Activated CD8-positive, alpha-beta memory T cell treated with anti-CD3 and anti-CD28 coated beads for 36 hours (primary cell): ENCODE data around the gene HBD. TPM values are rescaled to one million over a fixed set of nuclear protein-coding genes. Genes with fewer than 3 reads are reported as not detected.
"Not testable (repeated sequence)": the region's sequence is repeated elsewhere in the genome, so short reads cannot be mapped to it uniquely, and the experiment has no call there.

Source experiments
- CTCF ChIA-PET: fragments of 350-600 bp; sonication (Branson Sonifier 250); formaldehyde crosslinking; loops from one replicate; lab custom pipeline; 2021; ENCODE audit warnings: antibody characterized with exemption; lab: Charles Lee
- POLR2A ChIA-PET: fragments of 350-600 bp; sonication (Branson Sonifier 250); formaldehyde crosslinking; loops from one replicate; lab custom pipeline; 2021; ENCODE audit warnings: antibody characterized with exemption; lab: Charles Lee
- total RNA-seq, 2 experiments: library from RNA; stranded (reverse); gene quantifications; one replicate each; pipeline ENCODE4 v1.2.3, GENCODE V29; 2021

HBD gene
- total RNA-seq, 2 experiments from 2014 or later = not detected

- CTCF ChIA-PET, POLR2A ChIA-PET: not testable (repeated sequence)
These were observed 19.7 kb upstream of the HBD start for GRCh38 chr11:5254023-5254422.

- CTCF ChIA-PET, POLR2A ChIA-PET: not testable (repeated sequence)
These were observed 19.2 kb upstream of the HBD start for GRCh38 chr11:5253440-5253839.

GRCh38 chr11:5252919-5253265, 18.6 kb upstream of the HBD start:
- ChIA-PET POLR2A (no interaction called here), CTCF (no interaction called here)

DNA sequence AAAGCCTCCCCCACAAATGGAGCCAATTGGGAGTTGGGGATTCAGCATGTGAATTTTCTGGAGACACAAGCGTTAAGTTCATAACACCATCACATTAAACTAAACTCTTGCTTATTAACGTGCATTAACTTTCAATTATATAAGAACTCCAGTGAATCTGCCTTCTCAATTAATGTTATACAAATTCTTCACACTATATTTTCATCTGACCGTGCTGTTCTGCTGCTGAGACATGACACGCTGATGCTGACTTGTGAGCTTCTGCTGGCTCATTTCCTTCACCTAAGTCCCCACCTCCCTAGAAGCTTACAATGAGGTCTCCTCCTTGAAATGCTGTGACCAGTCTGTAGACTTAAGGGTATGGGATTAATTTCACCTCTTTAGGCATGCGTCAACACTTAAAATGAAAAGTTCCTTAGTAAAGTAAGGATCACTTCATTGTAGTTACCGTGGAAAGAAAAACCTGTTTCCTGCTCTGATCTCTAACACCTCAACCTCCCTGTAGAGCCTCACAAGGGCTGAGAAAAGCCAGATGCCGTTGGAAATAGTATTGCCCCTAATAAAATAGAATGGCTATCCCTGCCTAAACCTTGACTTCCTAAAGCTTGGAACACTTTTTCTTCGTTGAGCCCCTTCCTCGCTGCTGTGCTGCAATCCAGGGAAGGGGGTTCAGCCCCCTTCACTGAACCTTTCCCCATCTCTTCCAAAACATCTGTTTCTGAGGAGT, 18.1 kb upstream of the HBD start:
- POLR2A ChIA-PET = no interaction called here
- CTCF ChIA-PET = no interaction called here

GRCh38 chr11:5251746-5252145, 17.5 kb upstream of the HBD start:
- POLR2A ChIA-PET = no interaction called here
- CTCF ChIA-PET = no interaction called here

- CTCF ChIA-PET = no interaction called here
- POLR2A ChIA-PET = no interaction called here
These were observed 16.4 kb upstream of the HBD start for GRCh38 chr11:5250543-5251204.

GRCh38 chr11:5249807-5250396, 15.6 kb upstream of the HBD start, which contains the start of gene HBG1:
HBG1 (minus strand) TSS chr11:5249857; CDS start chr11:5249804, 53 bp downstream.
- POLR2A ChIA-PET, CTCF ChIA-PET: not testable (repeated sequence)

DNA sequence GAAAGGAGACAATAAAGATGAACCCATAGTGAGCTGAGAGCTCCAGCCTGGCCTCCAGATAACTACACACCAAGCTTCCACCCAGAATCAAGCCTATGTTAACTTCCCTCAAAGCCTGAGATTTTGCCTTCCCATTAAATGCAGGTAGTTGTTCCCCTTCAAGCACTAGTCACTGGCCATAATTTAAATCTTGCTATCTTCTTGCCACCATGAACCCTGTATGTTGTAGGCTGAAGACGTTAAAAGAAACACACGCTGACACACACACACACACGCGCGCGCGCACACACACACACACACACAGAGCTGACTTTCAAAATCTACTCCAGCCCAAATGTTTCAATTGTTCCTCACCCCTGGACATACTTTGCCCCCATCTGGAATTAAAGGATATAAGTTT, 14.2 kb upstream of the HBD start:
- CTCF ChIA-PET, POLR2A ChIA-PET: not testable (repeated sequence)

DNA sequence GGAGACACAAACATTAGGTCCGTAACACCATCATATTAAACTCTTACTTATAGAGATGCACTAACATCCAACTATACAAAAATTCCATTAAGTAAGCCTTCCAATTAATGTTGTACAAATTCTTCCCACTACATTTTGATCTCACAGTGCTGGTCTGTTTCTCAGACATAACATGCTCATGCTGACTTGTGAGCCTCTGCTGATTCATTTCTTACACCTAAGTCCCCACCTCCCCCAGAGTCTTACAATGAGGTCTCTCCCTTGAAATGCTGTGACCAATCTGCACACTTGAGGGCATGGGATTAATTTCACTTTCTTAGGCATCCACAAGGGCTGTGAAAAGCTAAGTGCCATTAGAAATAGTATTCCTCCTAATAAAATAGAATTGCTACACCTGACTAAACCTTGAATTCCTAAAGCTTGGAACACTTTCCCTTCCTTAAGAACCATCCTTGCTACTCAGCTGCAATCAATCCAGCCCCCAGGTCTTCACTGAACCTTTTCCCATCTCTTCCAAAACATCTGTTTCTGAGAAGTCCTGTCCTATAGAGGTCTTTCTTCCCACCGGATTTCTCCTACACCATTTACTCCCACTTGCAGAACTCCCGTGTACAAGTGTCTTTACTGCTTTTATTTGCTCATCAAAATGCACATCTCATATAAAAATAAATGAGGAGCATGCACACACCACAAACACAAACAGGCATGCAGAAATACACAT, 13.3 kb upstream of the HBD start:
- ChIA-PET CTCF (no interaction called here), POLR2A (no interaction called here)

GRCh38 chr11:5246772-5247471, 12.6 kb upstream of the HBD start:
- ChIA-PET CTCF (no interaction called here), POLR2A (no interaction called here)

DNA sequence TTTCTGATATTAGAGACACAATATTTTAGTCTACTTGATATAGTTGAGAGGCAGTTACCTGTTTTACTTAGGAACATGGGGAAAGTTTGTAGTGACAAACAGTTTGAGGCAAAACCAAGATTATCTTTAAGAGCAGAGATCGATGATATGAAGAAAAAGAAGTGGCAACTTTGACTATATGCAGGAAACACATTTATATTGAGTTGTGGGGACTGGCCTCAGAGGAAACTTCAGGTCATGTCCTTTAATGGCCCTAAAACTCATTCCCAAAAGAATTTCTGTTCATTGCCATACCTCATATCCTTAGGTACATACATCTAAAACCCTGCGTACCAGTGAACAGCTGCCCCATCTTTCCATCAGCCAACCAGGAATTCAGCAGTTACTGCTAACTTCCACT, 10.9 kb upstream of the HBD start:
- POLR2A ChIA-PET = no interaction called here
- CTCF ChIA-PET = no interaction called here

DNA sequence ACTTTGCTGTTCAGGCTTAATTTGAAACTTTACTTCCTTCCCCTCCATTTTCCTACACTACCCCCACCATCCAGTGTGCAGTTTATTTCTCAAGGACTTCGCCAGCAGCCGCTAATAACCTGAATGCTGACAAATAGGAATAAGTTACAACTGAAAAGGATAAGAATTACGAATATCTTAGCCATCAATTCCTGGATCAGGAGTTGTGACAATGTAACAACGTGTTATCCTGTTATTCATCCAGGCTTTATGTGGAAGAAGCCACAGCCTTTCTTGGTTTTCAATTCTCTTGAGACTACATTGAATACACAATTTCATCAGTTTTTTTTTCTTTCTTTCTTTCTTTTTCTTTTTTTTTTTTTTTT, 9.5 kb upstream of the HBD start:
- CTCF ChIA-PET = no interaction called here
- POLR2A ChIA-PET = interaction anchor here (0.6 kb wide), 1 partner anchor 1095 kb away, joined by 3 read pairs; no protein-coding TSS in a partner anchor

GRCh38 chr11:5242933-5243815, 8.9 kb upstream of the HBD start:
- POLR2A ChIA-PET = interaction anchor here (0.6 kb wide), 1 partner anchor 1094 kb away, joined by 3 read pairs; no protein-coding TSS in a partner anchor
- CTCF ChIA-PET = no interaction called here

GRCh38 chr11:5242208-5242607, 7.9 kb upstream of the HBD start:
- POLR2A ChIA-PET = no interaction called here

GRCh38 chr11:5241458-5241857, 7.2 kb upstream of the HBD start:
- CTCF ChIA-PET = no interaction called here
- POLR2A ChIA-PET = no interaction called here

More at GRCh38 chr11:5242208-5242607, 7.9 kb upstream of the HBD start:
- CTCF ChIA-PET = no interaction called here

DNA sequence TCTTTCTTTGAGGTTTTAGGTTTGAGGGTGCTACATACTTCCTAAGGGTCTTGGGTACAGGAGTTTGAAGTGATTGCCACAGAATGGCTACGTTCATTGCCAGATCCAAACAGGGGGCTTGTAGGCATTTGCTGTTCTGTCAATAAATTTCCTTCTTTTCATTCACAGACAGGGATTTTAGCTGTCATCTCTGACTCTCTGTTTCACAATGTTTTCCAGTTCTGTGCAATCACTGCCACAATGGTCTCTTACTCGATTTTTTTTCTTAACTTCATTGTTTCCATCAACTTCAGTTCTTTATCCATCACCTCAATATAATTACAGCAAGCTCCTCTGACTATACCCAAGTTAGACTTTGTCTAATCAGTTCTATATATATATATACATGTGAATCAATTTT, 6.2 kb upstream of the HBD start:
- POLR2A ChIA-PET = no interaction called here
- CTCF ChIA-PET = no interaction called here

- ChIA-PET POLR2A (no interaction called here), CTCF (no interaction called here)
These were observed 5.8 kb upstream of the HBD start for GRCh38 chr11:5240056-5240455.

- POLR2A ChIA-PET = no interaction called here
- CTCF ChIA-PET = no interaction called here
These were observed 4.8 kb upstream of the HBD start for GRCh38 chr11:5239046-5239445.

DNA sequence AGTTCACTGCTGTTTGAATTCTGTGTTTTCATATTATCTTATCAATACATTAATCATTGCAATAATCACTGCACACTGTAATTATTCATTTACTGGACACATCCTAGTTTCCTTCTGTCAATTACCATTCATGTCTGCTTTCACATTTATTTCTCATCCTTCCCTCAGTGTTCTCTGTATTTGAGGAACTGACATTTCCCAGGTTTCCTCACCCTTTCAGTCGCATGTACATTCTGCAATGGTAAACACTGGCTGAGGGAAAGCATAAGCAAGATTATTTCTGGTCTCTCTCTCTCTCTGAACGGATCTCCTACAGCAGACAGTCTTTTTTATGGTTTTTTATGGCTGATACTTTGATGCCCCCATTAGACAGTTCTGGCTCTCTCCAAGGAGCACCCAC, 4.2 kb upstream of the HBD start:
- POLR2A ChIA-PET = no interaction called here
- CTCF ChIA-PET = no interaction called here
